Neuron (in vitro differentiated cells): ENCODE data around the gene CNOT4.
"Not testable (repeated sequence)": the region's sequence is repeated elsewhere in the genome, so short reads cannot be mapped to it uniquely, and the experiment has no call there.

Experiments used
- H2AFZ ChIP-seq: one replicate; pipeline ENCODE4 v1.6.1; 2013; ENCODE audit warnings: low read depth, mild to moderate bottlenecking, inconsistent platforms, low read length, moderate library complexity
- H3K27me3 ChIP-seq: one replicate; pipeline ENCODE4 v1.6.1; 2013; ENCODE audit warnings: low read length; ENCODE audit not compliant: insufficient read depth
- H3K36me3 ChIP-seq: one replicate; pipeline ENCODE4 v1.6.1; 2013; ENCODE audit warnings: low read length; ENCODE audit not compliant: insufficient read depth
- H3K4me1 ChIP-seq: one replicate; pipeline ENCODE4 v1.6.1; 2013; ENCODE audit warnings: low read length; ENCODE audit not compliant: insufficient read depth
- H3K4me3 ChIP-seq: 2 replicates; pipeline ENCODE4 v1.5.1; 2013; ENCODE audit warnings: mild to moderate bottlenecking, low read length, moderate library complexity
- H3K9me3 ChIP-seq: one replicate; pipeline ENCODE4 v1.6.1; 2013; ENCODE audit warnings: low read length

Gene CNOT4

DNA sequence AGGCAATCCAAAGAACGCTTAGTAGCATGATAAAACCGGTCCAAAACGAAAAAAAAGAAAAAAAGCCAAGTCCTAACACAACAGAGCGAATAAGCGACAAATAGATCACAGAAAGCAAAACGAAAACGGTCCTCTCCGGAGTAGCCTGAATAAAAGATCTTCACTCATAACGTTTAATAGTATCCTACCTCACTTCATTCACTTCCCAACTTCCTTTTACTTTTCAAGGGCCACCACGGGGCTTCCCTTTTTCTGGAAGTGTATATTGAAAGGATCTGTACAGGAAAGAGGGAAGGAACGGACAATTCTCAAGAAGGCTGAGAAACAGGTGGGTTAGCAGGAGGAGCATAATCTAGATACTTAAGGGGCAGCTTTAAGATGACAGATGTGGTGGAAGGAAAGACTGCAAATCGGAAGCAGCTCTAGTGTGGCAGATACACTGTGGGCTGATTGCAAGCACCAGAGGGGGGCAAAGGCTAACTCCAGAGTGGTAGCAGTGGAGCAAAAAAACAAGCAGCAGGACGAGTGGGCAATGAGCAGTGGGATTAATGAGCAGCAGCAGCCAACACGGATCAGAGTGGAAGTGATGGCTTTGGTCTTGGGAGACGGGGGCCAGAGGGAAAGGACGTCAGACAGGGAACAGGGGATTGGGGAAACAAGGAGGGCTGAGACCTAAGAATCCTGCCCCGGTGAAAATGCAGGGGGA is 866 bp downstream of the CNOT4 start:
- no peaks in the 10 kb centered on the region for H3K9me3 ChIP-seq
- H2AFZ ChIP-seq = peak overlapping the region; percentile 91
- H3K4me3 ChIP-seq = peak overlapping the region; percentile 78
- peaks cover 3% of the 10 kb centered on the region for H3K36me3 ChIP-seq
- H3K27me3 ChIP-seq = no peaks in the 10 kb centered on the region
- H3K4me1 ChIP-seq = peaks cover 18% of the 10 kb centered on the region

DNA sequence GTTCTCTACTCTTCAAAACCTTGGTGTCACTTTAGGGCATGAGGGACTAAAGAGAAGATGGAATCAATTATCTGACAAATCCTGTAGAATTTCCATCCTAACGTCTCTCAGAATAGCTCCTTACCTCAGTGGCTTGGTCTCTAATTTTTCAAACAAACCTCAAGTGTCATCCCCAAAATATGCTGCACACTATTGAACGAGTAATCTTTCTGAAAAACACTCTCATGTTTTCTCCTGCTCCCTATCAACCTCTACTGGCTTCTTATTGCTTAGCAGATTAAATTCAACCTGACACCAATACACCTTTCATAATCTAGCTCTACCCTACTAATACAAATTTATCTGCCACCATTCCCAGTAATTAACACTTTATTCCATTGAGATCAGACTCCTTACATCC is 8.5 kb downstream of the CNOT4 start:
- Histone ChIP-seq H3K27me3 (no peaks in the 10 kb centered on the region), H3K4me1 (no peaks in the 10 kb centered on the region), H3K9me3 (no peaks in the 10 kb centered on the region), H3K4me3 (no peak overlapping the region), H2AFZ (no peak overlapping the region), H3K36me3 (peaks cover 3% of the 10 kb centered on the region)

DNA sequence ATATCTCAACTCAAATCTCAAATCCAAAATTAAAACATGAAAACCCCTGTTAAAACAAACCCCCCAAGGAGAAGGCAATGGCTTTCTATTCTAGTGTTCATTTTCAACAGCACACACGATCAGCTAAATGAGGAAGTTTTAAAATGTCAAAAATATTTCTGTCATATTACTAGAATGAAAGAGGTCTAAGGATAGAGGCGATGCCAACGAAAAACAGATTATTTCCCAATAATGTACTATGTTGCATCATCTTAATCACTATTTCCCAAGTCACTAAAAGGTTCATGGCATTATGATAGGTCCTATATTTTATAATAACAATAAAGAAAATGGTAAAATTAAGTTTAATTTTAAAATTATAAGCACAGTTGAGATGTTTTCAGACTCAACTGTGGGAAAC is 10.1 kb downstream of the CNOT4 start:
- Histone ChIP-seq H3K9me3 (no peaks in the 10 kb centered on the region), H3K4me1 (no peaks in the 10 kb centered on the region), H3K4me3 (no peak overlapping the region), H3K27me3 (no peaks in the 10 kb centered on the region), H2AFZ (no peak overlapping the region), H3K36me3 (no peaks in the 10 kb centered on the region)

DNA sequence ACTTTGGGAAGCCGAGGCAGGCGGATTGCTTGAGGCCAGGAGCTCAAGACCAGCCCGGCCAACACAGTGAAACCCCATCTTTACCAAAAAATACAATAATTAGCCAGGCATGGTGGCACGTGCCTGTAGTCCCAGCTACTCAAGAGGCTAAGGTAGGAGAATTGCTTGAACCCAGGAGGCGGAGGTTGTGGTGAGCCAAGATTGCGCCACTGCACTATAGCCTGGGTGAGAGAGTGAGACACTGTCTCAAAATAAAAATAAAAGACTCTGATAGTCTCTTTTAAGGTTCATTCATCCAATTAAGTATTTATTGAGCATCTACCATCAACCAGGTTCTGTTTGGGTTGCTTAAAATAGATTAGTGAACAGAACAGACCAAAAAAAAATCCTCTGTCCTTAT is 12.7 kb downstream of the CNOT4 start:
- H3K9me3 ChIP-seq, H3K27me3 ChIP-seq, H3K4me3 ChIP-seq, H3K4me1 ChIP-seq, H2AFZ ChIP-seq, H3K36me3 ChIP-seq: not testable (repeated sequence)

DNA sequence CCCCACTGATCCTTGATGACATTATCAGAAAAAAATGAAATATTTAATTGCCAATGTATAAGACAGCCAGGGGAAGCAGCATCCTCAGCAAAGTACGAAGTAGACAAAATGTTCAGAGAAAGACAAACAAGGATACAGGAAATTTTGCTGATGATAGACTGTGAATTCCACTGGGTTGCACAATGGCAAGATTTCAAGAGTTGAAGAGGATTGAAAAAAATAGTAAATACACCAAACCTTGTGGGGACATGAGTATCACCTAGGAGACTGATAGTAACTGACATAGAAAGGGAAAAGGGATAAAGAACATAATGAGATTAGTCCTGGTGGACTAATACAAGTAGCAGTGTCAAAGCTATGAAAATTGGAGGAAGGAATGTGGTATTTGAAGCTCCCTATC is 16.5 kb downstream of the CNOT4 start:
- Histone ChIP-seq H3K36me3 (no peaks in the 10 kb centered on the region), H3K4me1 (no peaks in the 10 kb centered on the region), H3K27me3 (no peaks in the 10 kb centered on the region), H3K4me3 (no peak overlapping the region), H2AFZ (no peak overlapping the region), H3K9me3 (no peaks in the 10 kb centered on the region)

DNA sequence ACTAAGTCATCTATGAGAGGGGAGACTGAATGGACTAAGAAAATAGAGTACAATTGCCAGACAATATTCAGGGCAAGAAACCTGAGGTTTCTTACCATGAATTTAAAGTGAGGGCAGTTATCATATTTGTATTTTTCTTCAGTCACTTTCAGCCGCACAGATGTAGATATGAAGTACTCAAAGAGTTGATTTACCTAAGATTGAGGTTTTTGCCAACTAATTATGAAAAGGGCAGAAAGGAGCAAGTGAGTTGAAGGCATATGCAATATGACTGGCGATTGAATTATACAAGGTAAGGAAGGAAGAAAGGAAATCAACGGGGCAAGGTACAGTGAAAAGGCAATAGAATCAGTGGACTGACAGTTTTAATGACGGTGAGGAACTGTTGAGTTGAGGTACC is 17.8 kb downstream of the CNOT4 start:
- Histone ChIP-seq H3K9me3 (peaks cover 2% of the 10 kb centered on the region), H3K36me3 (no peaks in the 10 kb centered on the region), H3K4me3 (no peak overlapping the region), H3K4me1 (no peaks in the 10 kb centered on the region), H2AFZ (no peak overlapping the region), H3K27me3 (no peaks in the 10 kb centered on the region)

DNA sequence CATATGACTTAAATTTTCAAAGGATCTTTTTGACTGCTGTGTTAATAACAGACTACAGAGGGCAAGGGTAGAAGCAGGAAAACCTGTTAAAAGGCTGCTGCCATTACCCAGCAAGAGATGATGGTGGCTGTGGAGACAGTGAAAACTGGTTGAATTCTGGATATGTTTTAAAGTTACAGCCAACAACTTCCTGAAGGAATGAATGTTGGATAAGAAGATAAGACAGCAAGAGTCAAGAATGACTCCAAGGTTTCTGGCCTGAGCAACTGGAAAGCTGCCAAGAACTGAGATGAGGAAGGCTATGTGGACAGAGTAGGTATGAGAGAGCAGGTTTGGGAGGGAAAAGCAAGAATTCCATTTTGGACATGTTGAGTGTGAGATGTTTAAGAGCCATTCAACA is 19.1 kb downstream of the CNOT4 start:
- Histone ChIP-seq H2AFZ (no peak overlapping the region), H3K36me3 (no peaks in the 10 kb centered on the region), H3K4me1 (no peaks in the 10 kb centered on the region), H3K9me3 (peaks cover 2% of the 10 kb centered on the region), H3K4me3 (no peak overlapping the region), H3K27me3 (no peaks in the 10 kb centered on the region)

DNA sequence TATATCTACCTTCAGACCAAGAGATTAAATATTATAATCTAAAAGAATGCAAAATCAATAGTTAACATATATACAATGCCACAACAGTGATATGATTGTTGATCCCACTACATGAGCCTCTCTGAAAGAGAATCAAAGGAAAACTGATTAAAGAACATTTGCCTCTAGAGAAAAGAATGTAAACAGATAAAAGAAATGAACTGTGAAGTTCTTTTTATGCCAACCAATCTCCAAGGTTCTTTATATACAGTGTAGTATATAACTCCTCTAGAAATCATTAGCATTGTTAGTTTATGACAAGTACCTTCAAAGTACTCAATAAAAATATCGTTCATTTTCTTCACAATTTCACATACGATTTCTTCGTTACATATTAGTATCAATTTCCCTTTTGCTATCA is 20.1 kb downstream of the CNOT4 start:
- Histone ChIP-seq H3K27me3 (no peaks in the 10 kb centered on the region), H3K36me3 (no peaks in the 10 kb centered on the region), H3K9me3 (peaks cover 2% of the 10 kb centered on the region), H3K4me3 (no peak overlapping the region), H3K4me1 (no peaks in the 10 kb centered on the region), H2AFZ (no peak overlapping the region)

DNA sequence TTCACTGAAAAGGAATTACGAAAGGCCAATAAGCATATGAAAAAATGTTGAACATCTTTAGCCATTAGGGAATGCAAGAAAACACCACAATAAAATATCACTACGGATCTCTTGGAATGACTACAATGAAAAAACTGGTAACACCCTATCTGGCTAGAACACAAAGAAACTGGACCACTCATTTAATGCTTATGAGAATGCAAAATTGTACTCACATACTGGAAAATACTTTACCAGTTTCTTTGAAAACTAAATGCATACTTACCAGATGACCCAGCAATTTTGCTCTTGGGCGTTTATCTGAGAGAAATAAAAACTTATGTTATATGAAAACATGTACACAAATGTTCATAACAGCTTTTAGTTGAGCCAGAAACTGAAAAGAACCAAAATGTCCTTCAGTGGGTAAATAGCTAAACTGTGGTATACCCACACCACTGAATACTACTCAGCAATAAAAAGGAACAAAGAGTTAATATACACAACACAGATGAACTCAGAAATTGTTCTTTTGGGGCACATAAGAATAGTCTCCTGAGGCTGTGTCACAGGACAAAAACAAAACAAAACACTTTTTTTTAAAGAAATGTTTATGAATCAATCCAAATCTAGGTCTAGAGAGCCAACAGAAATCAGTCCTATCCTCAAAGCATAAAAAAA is 23.5 kb downstream of the CNOT4 start:
- H3K9me3 ChIP-seq = peaks cover 2% of the 10 kb centered on the region
- no peaks in the 10 kb centered on the region for H3K27me3 ChIP-seq
- peaks cover 2% of the 10 kb centered on the region for H3K36me3 ChIP-seq
- H3K4me1 ChIP-seq = no peaks in the 10 kb centered on the region
- no peak overlapping the region for H3K4me3 ChIP-seq
- H2AFZ ChIP-seq = no peak overlapping the region

DNA sequence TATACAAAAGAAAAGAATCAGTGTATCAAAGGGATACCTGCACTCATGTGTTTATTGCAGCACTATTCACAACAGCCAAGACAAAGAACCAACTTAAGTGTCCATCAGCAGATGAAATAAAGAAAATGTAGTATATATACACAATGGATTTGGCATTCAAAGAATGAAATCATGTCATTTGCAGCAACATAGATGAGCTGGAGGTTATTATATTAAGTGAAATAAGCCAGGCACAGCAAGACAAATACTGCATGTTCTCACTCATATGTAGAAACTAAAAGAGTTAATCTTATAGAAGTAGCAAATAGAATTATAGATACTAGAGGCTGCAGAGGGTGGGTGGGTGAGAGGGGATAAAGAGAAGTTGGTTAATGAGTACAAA is 28.3 kb downstream of the CNOT4 start:
- no peaks in the 10 kb centered on the region for H3K4me1 ChIP-seq
- H3K4me3 ChIP-seq = no peak overlapping the region
- no peaks in the 10 kb centered on the region for H3K9me3 ChIP-seq
- peaks cover 2% of the 10 kb centered on the region for H3K36me3 ChIP-seq
- H2AFZ ChIP-seq = no peak overlapping the region
- H3K27me3 ChIP-seq = no peaks in the 10 kb centered on the region

DNA sequence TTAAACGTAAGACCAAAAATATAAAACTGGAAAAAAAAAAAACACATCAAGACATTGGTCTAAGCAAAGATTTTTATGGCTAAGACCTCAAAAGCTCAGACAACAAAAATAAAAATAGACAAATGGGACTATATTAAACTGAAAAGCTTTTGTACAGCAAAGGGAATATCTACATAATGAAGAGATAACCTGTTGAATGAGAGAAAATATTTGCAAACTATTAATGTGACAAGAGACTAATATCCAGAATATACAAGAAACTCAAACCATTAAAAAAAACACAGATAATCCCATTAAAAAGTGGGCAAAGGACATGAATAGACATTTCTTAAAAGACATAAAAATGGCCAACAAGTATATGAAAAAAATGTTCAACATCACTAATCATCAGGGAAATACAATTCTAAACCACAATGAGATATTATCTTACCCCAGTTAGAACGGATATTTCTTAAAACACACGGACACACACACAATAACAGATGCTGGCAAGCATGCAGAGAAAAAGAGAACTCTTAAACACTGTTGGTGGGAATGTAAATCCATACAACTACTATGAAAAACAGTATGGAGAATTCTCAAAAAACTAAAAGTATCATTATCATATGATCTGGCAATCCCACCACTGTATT is 28.8 kb downstream of the CNOT4 start:
- H3K27me3 ChIP-seq = no peaks in the 10 kb centered on the region
- no peaks in the 10 kb centered on the region for H3K4me1 ChIP-seq
- H2AFZ ChIP-seq = no peak overlapping the region
- peaks cover 2% of the 10 kb centered on the region for H3K36me3 ChIP-seq
- no peaks in the 10 kb centered on the region for H3K9me3 ChIP-seq
- no peak overlapping the region for H3K4me3 ChIP-seq

DNA sequence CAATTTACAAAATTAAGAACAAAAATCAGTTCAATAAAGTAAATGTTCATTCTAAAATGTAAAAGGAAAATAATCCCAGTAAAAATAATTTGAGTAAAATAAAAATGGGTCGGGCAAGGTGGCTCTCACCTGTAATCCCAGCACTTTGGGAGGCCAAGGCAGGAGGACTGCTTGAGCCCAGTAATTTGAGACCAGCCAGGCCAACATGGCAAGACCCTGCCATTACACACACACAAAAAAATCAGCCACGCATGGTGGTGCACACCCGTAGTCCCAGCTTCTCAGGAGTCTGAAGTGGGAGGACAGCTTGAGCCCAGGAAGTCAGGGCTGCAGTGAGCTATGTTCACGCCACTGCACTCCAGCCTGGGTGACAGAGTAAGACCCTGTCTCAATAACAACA is 34.4 kb downstream of the CNOT4 start:
- no peaks in the 10 kb centered on the region for H3K36me3 ChIP-seq
- no peak overlapping the region for H3K4me3 ChIP-seq
- no peaks in the 10 kb centered on the region for H3K27me3 ChIP-seq
- no peak overlapping the region for H2AFZ ChIP-seq
- H3K4me1 ChIP-seq = no peaks in the 10 kb centered on the region
- H3K9me3 ChIP-seq = no peaks in the 10 kb centered on the region

DNA sequence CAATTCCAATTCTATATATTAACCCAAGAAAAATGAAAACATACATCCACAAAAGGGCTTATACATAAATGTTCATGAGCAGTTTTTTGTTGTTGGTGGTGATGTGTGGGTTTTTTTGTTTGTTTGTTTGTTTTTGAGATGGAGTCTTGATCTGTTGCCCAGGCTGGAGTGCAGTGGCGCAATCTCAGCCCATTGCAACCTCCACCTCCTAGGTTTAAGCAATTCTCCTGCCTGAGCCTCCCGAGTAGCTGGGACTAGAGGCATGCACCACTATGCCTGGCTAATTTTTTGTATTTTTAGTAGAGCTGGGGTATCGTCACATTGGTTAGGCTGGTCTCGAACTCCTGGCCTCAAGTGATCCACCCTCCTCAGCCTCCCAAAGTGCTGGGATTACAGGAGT is 40.2 kb downstream of the CNOT4 start:
- not testable (repeated sequence) for H2AFZ ChIP-seq, H3K27me3 ChIP-seq, H3K4me1 ChIP-seq, H3K4me3 ChIP-seq, H3K9me3 ChIP-seq, H3K36me3 ChIP-seq
